GM13977 (cell line): ENCODE measurements around the gene ARHGAP24.

Experiments
- DNase-seq: peaks from one replicate; pipeline ENCODE4 v3.0.0; 2012; ENCODE audit warnings: low spot score
- in situ Hi-C: fragments of 300-500 bp; cut with MboI; formaldehyde crosslinking; loops from one replicate; pipeline ENCODE4 v1.12.0; 2022; ENCODE audit warnings: low sequenced_read_pairs, low pct_unique_long_range_greater_than_20kb, mixed read lengths, inconsistent platforms; ENCODE audit not compliant: unreplicated experiment
- TF ChIP-seq, protein P1 (sequence below): IDR thresholded peaks from 2 replicates; pipeline ENCODE4 v1.5.1; 2012; ENCODE audit warnings: mild to moderate bottlenecking, control low read depth; ENCODE audit not compliant: insufficient read depth; ENCODE audit errors: extremely low read depth, missing control alignments

ARHGAP24 gene

GRCh38 chr4:85591406-85592098 is 116.6 kb downstream of the ARHGAP24 start:
- in situ Hi-C loops: no loop called here
- TF ChIP-seq, protein P1, sequence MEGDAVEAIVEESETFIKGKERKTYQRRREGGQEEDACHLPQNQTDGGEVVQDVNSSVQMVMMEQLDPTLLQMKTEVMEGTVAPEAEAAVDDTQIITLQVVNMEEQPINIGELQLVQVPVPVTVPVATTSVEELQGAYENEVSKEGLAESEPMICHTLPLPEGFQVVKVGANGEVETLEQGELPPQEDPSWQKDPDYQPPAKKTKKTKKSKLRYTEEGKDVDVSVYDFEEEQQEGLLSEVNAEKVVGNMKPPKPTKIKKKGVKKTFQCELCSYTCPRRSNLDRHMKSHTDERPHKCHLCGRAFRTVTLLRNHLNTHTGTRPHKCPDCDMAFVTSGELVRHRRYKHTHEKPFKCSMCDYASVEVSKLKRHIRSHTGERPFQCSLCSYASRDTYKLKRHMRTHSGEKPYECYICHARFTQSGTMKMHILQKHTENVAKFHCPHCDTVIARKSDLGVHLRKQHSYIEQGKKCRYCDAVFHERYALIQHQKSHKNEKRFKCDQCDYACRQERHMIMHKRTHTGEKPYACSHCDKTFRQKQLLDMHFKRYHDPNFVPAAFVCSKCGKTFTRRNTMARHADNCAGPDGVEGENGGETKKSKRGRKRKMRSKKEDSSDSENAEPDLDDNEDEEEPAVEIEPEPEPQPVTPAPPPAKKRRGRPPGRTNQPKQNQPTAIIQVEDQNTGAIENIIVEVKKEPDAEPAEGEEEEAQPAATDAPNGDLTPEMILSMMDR: no peak
- DNase-seq: no peak

DNA sequence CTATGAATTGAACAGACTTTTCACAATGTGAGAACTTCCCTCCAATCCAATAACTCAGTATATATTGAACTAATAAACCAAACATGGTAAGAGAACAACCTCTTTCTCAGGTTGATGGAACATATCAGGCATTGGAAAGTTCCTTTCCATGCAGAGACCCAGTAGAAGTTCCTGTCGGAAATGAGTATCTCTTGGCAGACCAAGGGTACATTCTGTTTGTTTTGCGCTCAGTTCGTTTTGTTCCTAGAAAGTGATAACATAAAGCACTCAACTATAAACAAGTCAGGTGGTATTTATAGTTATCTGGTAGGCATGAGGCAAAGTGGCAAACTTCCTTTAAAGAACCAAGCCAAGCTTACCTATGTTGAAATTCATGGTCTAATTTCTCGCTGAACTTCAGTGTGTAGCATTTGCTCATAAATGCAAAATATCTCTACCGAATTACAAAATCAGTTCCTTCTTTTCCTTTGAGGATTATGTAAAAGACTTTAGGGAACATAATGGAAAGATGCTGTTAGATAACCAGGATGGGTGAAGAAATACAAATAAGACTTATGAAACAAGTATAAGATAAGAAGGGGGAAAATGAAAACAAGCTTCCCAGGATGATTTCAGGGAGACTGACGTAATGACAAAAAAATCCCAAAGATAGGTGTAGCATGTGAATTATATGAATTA is 120.3 kb downstream of the ARHGAP24 start:
- in situ Hi-C loops: no loop called here
- TF ChIP-seq, protein P1: no peak
- no peak for DNase-seq

GRCh38 chr4:85595796-85596559 is 121.0 kb downstream of the ARHGAP24 start:
- in situ Hi-C loops: no loop called here
- TF ChIP-seq, protein P1: no peak

GRCh38 chr4:85598936-85599335 is 124.0 kb downstream of the ARHGAP24 start:
- TF ChIP-seq, protein P1: no peak
- no peak for DNase-seq
- in situ Hi-C loops: no loop called here

More at GRCh38 chr4:85595796-85596559, 121.0 kb downstream of the ARHGAP24 start:
- no peak for DNase-seq

GRCh38 chr4:85600501-85600900 is 125.6 kb downstream of the ARHGAP24 start:
- TF ChIP-seq, protein P1: no peak
- in situ Hi-C loops: no loop called here
- DNase-seq: no peak

DNA sequence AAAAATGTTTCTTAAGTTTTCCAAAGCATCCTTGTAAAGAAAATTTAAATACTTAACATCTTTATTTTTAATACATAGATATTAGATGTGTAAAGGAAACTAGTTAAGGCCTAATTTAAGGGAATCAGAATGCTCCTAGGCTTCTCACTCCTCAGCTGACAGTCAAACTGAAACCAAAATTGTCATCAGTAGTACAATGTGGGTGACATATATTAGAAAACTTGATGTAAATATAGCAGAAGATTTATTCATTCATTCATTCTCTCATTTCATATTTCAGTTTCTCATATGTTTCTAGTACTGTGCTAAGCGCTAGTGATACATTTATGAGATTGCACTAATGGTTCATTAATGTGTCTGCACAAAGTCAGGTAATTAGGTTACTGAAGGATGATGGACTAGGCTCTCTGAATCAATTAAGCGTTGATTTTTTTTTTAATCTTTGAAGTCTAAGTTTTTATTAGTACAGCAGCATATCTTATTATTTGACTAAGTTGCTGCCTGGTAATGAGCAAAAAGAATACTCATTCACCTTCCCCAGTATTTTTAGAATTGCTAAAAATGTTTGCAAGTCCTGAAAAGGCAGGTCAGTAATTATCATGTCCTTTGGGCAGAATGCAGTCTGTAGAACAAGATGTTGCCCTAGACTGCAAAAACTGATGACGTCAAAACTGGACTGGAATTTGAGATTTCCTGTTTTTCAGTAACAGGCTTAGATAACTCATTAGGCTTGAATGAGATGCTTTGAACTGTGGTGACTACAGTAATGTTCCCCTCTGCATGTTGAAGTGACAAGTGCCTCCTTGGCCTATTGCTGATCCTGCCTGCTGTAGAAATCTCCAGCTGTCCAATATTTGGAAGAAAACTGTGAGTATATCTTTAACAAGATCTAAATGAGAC is 128.7 kb downstream of the ARHGAP24 start:
- in situ Hi-C loops: no loop called here
- DNase-seq: peak; percentile 6
- TF ChIP-seq, protein P1: no peak
